ENCODE data around the gene SGIP1. TPM values are rescaled to one million over a fixed set of nuclear protein-coding genes. Genes with fewer than 3 reads are reported as not detected.

Gene SGIP1
- total RNA-seq, 1 experiment from 2014 or later: not detected

DNA sequence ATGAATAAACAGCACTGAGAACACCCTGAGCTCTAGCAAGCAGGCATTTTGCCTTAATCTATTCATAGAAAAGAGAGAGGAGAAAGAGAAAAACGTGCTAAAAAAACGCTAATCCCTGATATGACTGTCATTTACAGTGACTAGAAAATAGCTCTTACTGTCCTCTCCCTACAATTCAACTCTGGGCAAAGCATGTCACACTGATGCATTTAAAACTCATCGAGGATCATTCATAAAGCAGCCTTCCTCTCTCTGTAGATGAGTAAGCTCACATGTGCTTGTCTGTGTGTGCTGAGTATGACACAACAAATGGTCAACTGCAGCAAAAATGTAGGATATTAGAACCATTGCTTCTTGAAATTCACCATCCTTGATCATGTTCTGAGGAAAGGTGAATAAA lies 109.0 kb downstream of the SGIP1 start:
- Mint-ChIP-seq H3K36me3 (ENCODE audit: insufficient read depth, unreplicated experiment) (no peaks in the 10 kb centered on the region), H3K27me3 (ENCODE audit: unreplicated experiment) (peaks cover 19% of the 10 kb centered on the region), H3K9me3 (ENCODE audit: low read depth, unreplicated experiment) (no peaks in the 10 kb centered on the region), H3K4me3 (ENCODE audit: low read depth, unreplicated experiment) (no peak overlapping the region), H3K27ac (ENCODE audit: unreplicated experiment) (no peak overlapping the region), H3K4me1 (ENCODE audit: low read depth, unreplicated experiment) (no peaks in the 10 kb centered on the region)
- intact Hi-C loops (cut with micrococcal nuclease; ENCODE audit: unreplicated experiment): no loop called here
- CTCF ChIA-PET: no interaction called here
- BruUV-seq (replicated peaks): no TSS peak
- no peak for DNase-seq
- TF ChIP-seq, protein P1, sequence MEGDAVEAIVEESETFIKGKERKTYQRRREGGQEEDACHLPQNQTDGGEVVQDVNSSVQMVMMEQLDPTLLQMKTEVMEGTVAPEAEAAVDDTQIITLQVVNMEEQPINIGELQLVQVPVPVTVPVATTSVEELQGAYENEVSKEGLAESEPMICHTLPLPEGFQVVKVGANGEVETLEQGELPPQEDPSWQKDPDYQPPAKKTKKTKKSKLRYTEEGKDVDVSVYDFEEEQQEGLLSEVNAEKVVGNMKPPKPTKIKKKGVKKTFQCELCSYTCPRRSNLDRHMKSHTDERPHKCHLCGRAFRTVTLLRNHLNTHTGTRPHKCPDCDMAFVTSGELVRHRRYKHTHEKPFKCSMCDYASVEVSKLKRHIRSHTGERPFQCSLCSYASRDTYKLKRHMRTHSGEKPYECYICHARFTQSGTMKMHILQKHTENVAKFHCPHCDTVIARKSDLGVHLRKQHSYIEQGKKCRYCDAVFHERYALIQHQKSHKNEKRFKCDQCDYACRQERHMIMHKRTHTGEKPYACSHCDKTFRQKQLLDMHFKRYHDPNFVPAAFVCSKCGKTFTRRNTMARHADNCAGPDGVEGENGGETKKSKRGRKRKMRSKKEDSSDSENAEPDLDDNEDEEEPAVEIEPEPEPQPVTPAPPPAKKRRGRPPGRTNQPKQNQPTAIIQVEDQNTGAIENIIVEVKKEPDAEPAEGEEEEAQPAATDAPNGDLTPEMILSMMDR (IDR thresholded peaks at IDR 0.05; ENCODE audit: unreplicated experiment): no peak

DNA sequence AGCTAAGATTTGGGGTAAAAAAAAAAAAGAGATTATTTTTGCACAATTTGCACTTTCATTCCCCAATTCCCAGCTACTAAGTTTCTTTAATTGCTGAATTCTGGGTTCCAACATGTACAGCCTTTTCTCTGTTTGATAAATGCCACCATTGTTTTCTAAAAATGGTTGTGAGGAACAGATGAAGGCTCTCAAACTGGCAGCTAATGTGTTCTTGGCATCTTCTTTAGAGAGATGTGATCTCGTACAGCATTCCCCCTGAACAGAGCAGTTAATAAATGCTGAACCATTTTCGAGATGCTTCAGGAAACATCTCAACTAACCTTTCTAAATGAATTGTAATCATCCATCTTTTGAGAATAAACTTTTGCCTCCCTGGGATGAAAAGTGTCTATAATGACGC lies 110.4 kb downstream of the SGIP1 start:
- TF ChIP-seq, protein P1 (IDR thresholded peaks at IDR 0.05; ENCODE audit: unreplicated experiment): no peak
- no peak overlapping the region for H3K27ac Mint-ChIP-seq (ENCODE audit: unreplicated experiment)
- H3K36me3 Mint-ChIP-seq (ENCODE audit: insufficient read depth, unreplicated experiment): no peaks in the 10 kb centered on the region
- H3K4me3 Mint-ChIP-seq (ENCODE audit: low read depth, unreplicated experiment): no peak overlapping the region
- BruUV-seq (replicated peaks): no TSS peak
- intact Hi-C loops (cut with micrococcal nuclease; ENCODE audit: unreplicated experiment): no loop called here
- H3K27me3 Mint-ChIP-seq (ENCODE audit: unreplicated experiment): peaks cover 32% of the 10 kb centered on the region
- no peaks in the 10 kb centered on the region for H3K9me3 Mint-ChIP-seq (ENCODE audit: low read depth, unreplicated experiment)
- no peaks in the 10 kb centered on the region for H3K4me1 Mint-ChIP-seq (ENCODE audit: low read depth, unreplicated experiment)
- CTCF ChIA-PET: no interaction called here
- no peak for DNase-seq

GRCh38 chr1:66648901-66649595 lies 115.1 kb downstream of the SGIP1 start:
- Mint-ChIP-seq H3K4me3 (ENCODE audit: low read depth, unreplicated experiment) (no peak overlapping the region), H3K9me3 (ENCODE audit: low read depth, unreplicated experiment) (no peaks in the 10 kb centered on the region), H3K27me3 (ENCODE audit: unreplicated experiment) (peaks cover 56% of the 10 kb centered on the region), H3K27ac (ENCODE audit: unreplicated experiment) (no peak overlapping the region), H3K36me3 (ENCODE audit: insufficient read depth, unreplicated experiment) (no peaks in the 10 kb centered on the region), H3K4me1 (ENCODE audit: low read depth, unreplicated experiment) (no peaks in the 10 kb centered on the region)
- CTCF ChIA-PET: no interaction called here
- BruUV-seq (replicated peaks): no TSS peak
- intact Hi-C loops (cut with micrococcal nuclease; ENCODE audit: unreplicated experiment): no loop called here
- DNase-seq: no peak
- TF ChIP-seq, protein P1 (IDR thresholded peaks at IDR 0.05; ENCODE audit: unreplicated experiment): no peak

- DNase-seq: no peak
- TF ChIP-seq, protein P1 (IDR thresholded peaks at IDR 0.05; ENCODE audit: unreplicated experiment): no peak
- BruUV-seq (replicated peaks): no TSS peak
- Mint-ChIP-seq H3K4me3 (ENCODE audit: low read depth, unreplicated experiment) (no peak overlapping the region), H3K36me3 (ENCODE audit: insufficient read depth, unreplicated experiment) (no peaks in the 10 kb centered on the region), H3K9me3 (ENCODE audit: low read depth, unreplicated experiment) (no peaks in the 10 kb centered on the region), H3K4me1 (ENCODE audit: low read depth, unreplicated experiment) (no peaks in the 10 kb centered on the region), H3K27me3 (ENCODE audit: unreplicated experiment) (peaks cover 55% of the 10 kb centered on the region), H3K27ac (ENCODE audit: unreplicated experiment) (no peak overlapping the region)
- intact Hi-C loops (cut with micrococcal nuclease; ENCODE audit: unreplicated experiment): no loop called here
- CTCF ChIA-PET: no interaction called here
Observed at GRCh38 chr1:66652556-66652955, 118.6 kb downstream of the SGIP1 start.
